ENCODE results near the gene SLC25A40. TPM values are rescaled to one million over a fixed set of nuclear protein-coding genes. Genes with fewer than 3 reads are reported as not detected.
"Not testable (repeated sequence)": the region's sequence is repeated elsewhere in the genome, so short reads cannot be mapped to it uniquely, and the experiment has no call there.

SLC25A40 gene
- total RNA-seq, 1 donor from 2014 or later, result 27.0 TPM

- DNase-seq, result peak; percentile 31
- H3K27ac ChIP-seq (replicated peaks), result peak overlapping the region; percentile 90
- TF ChIP-seq CTCF (IDR thresholded peaks at IDR 0.05; ENCODE audit: borderline replicate concordance), result no peak
- intact Hi-C loops (cut with micrococcal nuclease), result no loop called here
- H3K4me3 ChIP-seq, result peak overlapping the region; percentile 88
- peaks cover 35% of the 10 kb centered on the region for H3K4me1 ChIP-seq
- H3K27me3 ChIP-seq (ENCODE audit: low read depth), result no peaks in the 10 kb centered on the region
- peaks cover 27% of the 10 kb centered on the region for H3K9me3 ChIP-seq (replicated peaks)
- H3K36me3 ChIP-seq, result peaks cover 12% of the 10 kb centered on the region
Observed at GRCh38 chr7:87875151-87876039, 765 bp downstream of the SLC25A40 start.

- DNase-seq, result no peak
- intact Hi-C loops (cut with micrococcal nuclease), result no loop called here
- Histone ChIP-seq H3K4me3 (peak overlapping the region; percentile 88), H3K36me3 (peaks cover 15% of the 10 kb centered on the region), H3K27me3 (ENCODE audit: low read depth) (no peaks in the 10 kb centered on the region), H3K4me1 (peaks cover 35% of the 10 kb centered on the region), H3K9me3 (replicated peaks) (peaks cover 31% of the 10 kb centered on the region), H3K27ac (replicated peaks) (no peak overlapping the region)
- no peak for TF ChIP-seq CTCF (IDR thresholded peaks at IDR 0.05; ENCODE audit: borderline replicate concordance)
Observed at GRCh38 chr7:87874066-87874465, 2.1 kb downstream of the SLC25A40 start.

GRCh38 chr7:87873328-87873727 lies 2.8 kb downstream of the SLC25A40 start:
- DNase-seq; H3K27me3 ChIP-seq (ENCODE audit: low read depth); H3K27ac ChIP-seq (replicated peaks); H3K4me3 ChIP-seq; intact Hi-C loops (cut with micrococcal nuclease): not testable (repeated sequence)
- H3K4me1 ChIP-seq, result peaks cover 33% of the 10 kb centered on the region
- peaks cover 31% of the 10 kb centered on the region for H3K9me3 ChIP-seq (replicated peaks)
- peaks cover 15% of the 10 kb centered on the region for H3K36me3 ChIP-seq

- Histone ChIP-seq H3K36me3 (peaks cover 22% of the 10 kb centered on the region), H3K4me1 (peaks cover 23% of the 10 kb centered on the region), H3K9me3 (replicated peaks) (peaks cover 38% of the 10 kb centered on the region), H3K4me3 (no peak overlapping the region), H3K27me3 (ENCODE audit: low read depth) (no peaks in the 10 kb centered on the region), H3K27ac (replicated peaks) (no peak overlapping the region)
- TF ChIP-seq CTCF (IDR thresholded peaks at IDR 0.05; ENCODE audit: borderline replicate concordance), result no peak
- intact Hi-C loops (cut with micrococcal nuclease), result no loop called here
- no peak for DNase-seq
Observed at GRCh38 chr7:87872346-87872745, 3.8 kb downstream of the SLC25A40 start.

- Histone ChIP-seq H3K9me3 (replicated peaks) (peaks cover 57% of the 10 kb centered on the region), H3K36me3 (peaks cover 38% of the 10 kb centered on the region), H3K27me3 (ENCODE audit: low read depth) (no peaks in the 10 kb centered on the region), H3K4me1 (peaks cover 14% of the 10 kb centered on the region), H3K27ac (replicated peaks) (no peak overlapping the region), H3K4me3 (no peak overlapping the region)
- no peak for DNase-seq
- no peak for TF ChIP-seq CTCF (IDR thresholded peaks at IDR 0.05; ENCODE audit: borderline replicate concordance)
- intact Hi-C loops (cut with micrococcal nuclease), result no loop called here
Observed at GRCh38 chr7:87870471-87870870, 5.7 kb downstream of the SLC25A40 start.

- H3K27ac ChIP-seq (replicated peaks); DNase-seq; H3K27me3 ChIP-seq (ENCODE audit: low read depth); H3K4me3 ChIP-seq; H3K4me1 ChIP-seq; intact Hi-C loops (cut with micrococcal nuclease): not testable (repeated sequence)
- Histone ChIP-seq H3K36me3 (peaks cover 46% of the 10 kb centered on the region), H3K9me3 (replicated peaks) (peaks cover 48% of the 10 kb centered on the region)
Observed at GRCh38 chr7:87866533-87866932, 9.6 kb downstream of the SLC25A40 start.

All from left ventricle myocardium inferior (tissue), 1 donor.